T-helper 1 cell treated with Interleukin-12 subunit alpha and Interleukin-12 subunit beta and Interleukin-4 antibody, amounts not matched to agents 30 ng/mL and 1 ng/mL, for 36 hours (primary cell): ENCODE measurements around the gene SEMA3B. TPM values are rescaled to one million over a fixed set of nuclear protein-coding genes. Genes with fewer than 3 reads are reported as not detected.
"Not testable (repeated sequence)": the region's sequence is repeated elsewhere in the genome, so short reads cannot be mapped to it uniquely, and the experiment has no call there.

ENCODE experiments used
- intact Hi-C: fragments of 100-400 bp; cut with micrococcal nuclease; formaldehyde crosslinking; loops from one replicate; pipeline ENCODE4 v1.15.1; 2024
- total RNA-seq: library from RNA; stranded (reverse); gene quantifications from 2 replicates; pipeline ENCODE4 v1.2.3, GENCODE V29; 2022

SEMA3B gene
- total RNA-seq, 1 donor from 2014 or later, result 1.2 TPM

DNA sequence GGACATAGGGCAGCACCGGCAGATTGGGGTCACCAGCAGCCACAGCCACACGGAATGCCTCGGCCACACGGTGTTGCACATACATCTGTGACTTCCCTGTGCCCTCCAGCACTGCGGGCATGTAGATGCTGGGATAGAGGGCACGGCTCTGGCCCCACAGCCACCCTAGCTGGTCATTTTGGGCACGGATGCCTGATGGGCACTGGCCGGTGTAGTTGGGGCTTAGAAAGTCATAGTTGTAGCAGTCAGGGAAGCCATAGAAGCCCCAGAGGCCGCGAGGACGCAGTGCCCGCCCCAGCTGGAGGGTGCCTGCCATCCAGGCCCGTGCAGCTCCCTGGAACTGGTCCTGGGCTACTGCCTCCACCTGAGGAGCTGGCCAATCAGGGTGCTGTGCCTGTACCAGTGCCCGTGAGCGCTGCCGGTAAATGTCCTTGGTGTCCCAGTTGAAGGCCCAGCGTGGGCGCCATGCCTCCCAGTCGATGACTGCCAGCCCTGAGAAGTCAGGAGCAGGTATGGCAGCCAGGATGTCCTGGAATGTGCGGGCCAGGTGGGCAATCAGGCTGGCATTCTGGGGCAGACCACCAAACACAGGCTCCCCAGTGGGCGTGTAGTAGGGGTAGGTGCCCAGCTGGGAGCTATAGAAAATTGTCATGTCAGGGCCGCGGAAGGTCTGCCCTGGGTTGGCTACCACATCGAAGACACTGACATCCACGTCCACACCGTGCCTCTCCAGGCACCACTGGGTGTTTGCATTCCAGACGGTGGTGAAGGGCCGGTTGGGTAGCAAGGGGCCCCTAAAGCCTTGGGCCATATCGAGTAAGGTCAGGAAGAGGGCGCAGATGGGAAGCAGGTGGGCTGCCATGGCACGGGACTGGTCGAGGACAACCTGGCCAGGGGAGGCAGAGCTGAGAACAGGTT, 33.4 kb downstream of the SEMA3B start:
- intact Hi-C loops, result no loop called here

DNA sequence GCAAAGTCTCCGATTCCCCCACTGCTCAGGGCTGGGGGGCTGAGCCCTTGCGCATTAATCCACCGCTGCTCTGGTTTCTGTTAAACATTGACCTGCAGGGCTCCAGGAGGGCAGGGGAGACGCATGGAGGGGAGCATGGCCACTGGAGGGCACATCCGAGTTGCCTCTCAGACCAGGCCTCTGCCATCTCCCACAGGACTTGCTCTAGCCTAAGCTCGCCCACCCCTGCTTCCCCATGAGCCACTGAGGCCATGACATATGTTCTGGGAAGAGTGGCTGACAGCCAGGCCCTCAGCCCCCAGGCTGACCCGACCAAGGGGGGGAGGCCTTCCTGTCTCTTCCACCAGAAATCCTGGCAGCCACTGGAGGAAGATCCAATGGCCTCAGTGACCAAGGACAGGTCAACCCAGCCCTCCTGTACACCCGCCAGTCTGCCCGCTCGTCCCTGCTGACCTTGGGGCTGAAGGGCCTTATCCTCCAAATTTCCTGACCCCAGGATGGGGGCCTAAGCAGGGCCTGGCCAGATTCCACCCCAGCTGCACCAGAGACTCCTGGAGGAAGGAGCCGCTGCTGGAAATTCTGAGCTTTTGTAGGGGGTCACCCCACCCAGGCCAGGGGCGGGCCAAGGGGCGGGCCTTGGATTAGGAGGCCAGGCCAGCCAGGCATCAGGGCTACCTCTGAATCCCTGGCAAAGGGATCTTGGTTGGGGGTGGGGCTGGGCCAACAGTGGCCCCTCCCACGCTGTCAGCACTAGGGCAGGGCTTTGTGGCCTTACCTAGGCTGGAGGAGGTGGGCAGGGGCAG, 34.3 kb downstream of the SEMA3B start, which contains the start of gene HYAL1:
HYAL1 (minus strand) TSS at position 562 of the 803 bp plus-strand sequence. CDS start 618 bp downstream, outside the sequence.
- intact Hi-C loops, result no loop called here

DNA sequence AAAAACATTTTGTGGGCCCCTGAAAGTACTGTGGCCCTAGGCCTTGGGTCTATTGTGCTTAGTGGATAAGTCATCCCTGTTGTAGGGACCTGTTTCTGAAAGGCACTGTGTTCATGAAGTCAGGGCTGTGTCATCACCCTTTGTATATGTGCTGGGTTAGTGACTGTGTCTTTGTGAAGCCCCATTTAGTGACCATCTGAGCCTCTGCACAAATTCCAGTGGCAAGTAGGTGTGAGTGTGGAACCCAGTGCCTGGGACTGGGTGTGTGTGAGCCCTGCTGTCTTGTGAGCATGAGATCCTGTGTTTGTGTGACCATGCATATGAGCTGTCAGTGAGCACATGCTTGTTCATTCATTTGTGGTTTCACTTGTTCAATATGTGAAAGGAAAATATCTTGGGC, 35.7 kb downstream of the SEMA3B start:
- intact Hi-C loops, result no loop called here

GRCh38 chr3:50312041-50312440, 43.1 kb downstream of the SEMA3B start:
- intact Hi-C loops, result not testable (repeated sequence)

DNA sequence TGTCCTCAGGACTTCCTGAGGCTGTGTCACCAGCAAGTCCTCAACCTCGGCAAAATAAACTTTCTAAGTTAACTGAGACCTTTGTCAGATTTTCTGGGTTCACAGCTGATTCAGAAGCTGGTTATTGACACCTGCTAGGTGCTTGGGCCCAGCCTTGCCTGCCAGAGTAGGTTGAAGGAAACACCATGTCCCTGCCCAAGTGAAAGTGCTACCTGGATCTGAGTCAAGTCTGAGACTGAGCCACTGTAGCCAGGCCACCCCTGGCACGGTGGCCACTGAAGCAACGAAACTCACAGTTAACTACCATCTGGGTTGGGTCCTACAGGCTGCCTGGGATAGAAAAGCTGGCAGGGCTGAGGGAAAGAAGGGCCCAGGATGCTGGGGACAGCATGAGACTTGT, 45.4 kb downstream of the SEMA3B start:
- intact Hi-C loops, result no loop called here

GRCh38 chr3:50314816-50315215, 45.9 kb downstream of the SEMA3B start:
- intact Hi-C loops, result no loop called here

GRCh38 chr3:50316657-50317242, 47.8 kb downstream of the SEMA3B start:
- intact Hi-C loops, result no loop called here

- intact Hi-C loops, result no loop called here
Measured at GRCh38 chr3:50317300-50317699, 48.4 kb downstream of the SEMA3B start.

GRCh38 chr3:50318163-50318562, 49.2 kb downstream of the SEMA3B start:
- intact Hi-C loops, result no loop called here

DNA sequence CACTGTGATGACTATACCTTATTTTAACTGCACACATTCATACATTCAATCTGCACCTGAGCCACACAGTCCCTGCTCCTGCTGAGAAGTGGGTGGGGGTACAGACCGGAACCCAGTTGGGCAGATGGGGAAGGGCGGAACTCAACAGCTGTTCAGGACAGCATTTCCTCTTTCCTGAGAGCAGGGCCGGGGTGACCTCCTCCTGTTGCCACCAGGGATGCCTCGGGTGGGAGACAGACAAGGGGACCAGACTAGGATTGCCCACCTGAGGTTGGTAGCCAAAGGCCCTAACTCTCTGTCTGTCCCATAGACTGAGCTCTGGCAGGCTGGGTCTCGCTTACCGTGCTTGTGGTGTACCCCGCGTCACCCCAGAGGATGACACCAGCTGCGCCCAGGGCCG, 49.7 kb downstream of the SEMA3B start:
- intact Hi-C loops, result no loop called here

DNA sequence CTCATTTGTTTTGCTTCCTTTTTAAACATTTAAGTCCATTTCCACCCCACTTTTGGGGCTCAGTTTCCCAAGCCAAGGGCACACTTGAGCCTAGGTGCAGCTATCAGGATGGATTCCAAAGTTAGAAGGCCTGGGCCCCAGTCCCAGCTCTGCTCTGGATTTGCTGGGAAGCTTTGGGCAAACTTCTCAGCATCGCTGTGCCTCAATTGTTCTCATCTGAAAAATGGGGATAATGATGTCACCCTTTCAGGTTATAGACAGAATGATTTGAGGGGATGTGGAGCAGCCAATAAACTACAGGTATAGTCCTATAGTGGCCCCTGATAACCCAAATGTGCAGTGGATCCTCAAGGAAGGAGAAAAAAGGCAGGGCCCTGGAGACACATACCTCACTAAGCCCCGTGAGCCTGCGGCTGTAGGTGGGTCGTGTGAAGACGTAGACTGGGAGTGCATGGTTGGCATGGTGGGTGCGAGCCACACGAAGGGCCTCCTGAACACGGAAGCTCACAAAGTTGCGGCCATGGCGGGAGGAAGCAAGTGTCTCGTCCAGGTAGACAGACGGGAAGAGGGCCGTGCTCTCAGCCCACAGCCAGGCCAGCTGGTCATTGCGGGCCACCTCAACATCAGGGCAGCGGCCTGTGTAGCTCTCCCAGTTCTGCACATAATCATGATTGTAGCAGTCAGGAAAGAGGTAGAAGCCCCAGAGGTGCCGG, 50.4 kb downstream of the SEMA3B start:
- intact Hi-C loops, result no loop called here

DNA sequence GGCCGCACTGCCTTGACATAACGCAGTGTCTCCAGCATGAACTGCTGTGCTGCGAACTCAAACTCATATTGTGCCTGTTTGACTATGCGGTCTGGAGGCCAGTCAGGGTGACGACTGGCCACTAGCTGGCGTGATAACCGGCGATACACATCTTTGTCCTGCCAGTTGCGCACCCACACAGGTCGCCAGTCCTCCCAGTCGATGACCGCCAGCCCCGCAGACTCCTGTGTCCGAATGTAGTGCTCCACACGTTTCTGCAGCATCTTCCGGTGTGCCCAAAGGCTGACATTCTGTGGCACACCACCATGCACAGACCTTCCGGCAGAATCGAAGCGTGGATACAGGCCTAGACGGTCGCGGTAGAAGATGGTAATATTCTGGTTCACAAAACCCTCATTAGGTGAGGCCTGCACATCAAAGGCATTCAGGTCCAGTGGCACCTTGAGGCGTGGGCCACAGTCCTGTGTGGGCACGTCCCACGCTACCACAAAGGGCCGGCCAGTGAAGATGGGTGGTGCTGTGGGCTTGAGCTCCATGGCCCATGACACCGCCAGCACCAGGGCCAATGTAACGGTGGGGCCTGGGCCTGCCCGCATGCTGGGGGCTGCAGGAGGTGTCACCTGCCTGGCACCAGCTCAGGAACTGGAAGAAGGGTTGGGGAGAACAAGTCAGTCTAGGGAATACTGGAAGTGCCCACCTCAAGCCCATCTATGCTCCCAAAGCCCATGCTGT, 51.1 kb downstream of the SEMA3B start:
- intact Hi-C loops, result loop anchor here (2.0 to 10.0 kb wide), 3 partner anchors 17 to 905 kb away; partner anchors contain the start of genes GNAT1, RHOA and TCTA

DNA sequence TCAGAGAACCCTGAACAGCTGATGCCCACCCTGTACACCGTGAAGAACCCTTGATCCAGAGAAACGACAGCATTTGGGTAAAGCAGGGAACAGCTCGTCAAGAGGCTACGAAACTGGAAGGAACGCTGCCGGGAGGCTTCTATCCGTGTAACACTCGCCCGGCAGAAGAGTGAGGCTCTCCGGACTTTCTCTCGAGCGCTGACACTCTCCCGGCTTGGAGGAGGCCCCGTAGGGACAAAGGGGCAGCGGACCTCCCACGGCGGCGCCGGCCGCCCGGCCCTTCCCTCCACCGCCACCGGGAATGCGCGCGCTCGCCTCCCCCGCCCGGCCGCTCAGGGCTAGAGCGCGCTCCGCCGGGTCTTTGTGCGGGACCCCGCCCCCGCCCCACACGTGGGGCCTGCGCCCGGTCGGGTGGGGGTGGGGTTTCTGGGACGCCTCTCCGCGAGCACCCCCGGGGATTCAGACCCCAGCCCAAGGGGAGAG, 51.9 kb downstream of the SEMA3B start:
- intact Hi-C loops, result loop anchor here (1.0 to 10.0 kb wide), 8 partner anchors 16 to 906 kb away; partner anchors contain the start of genes CYB561D2, GNAT1, HYAL3 and IFRD2

DNA sequence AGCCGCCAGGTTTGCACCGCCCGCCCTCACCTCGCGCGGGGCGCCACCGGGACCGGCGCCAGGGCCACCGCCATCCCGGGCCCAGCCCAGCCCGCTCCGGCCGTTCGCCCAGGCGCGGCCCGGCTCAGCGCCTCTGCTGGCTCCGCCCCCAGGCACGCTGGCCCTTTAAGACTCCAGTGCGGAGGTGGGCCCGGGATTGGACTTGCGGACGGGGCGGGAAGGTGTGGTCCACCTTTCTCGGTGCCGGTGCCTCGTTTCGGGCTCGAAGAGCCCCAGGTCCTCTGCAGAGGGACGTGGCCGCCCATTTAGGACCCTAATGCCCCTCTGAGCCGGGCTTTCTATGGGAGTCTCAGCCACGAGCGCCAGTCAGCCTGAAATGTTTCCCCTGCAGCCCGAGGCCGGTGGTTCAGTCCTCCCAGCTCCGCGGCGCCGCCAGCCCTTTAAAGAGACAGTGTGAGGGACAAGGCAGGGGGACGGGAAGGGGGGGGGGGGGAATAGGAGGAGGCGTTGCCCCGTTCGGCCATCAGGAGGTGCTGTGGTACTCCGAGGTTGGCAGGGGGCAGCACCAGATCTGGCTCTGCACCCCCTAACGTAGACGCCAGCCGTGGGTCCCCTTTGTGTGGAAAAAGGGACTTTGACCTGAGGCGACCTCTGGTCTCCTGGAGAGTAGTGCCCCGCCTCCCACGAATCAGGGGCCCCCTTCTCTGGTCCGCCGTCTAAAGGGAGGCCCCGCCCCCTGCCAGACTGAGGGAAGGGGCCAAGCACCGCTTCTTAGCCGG, 52.6 kb downstream of the SEMA3B start:
- intact Hi-C loops, result loop anchor here (1.0 to 10.0 kb wide), 8 partner anchors 15 to 907 kb away; partner anchors contain the start of genes CYB561D2, GNAT1, HYAL3 and IFRD2

GRCh38 chr3:50322115-50322385, 53.1 kb downstream of the SEMA3B start:
- intact Hi-C loops, result loop anchor here (5.0 to 10.0 kb wide), 2 partner anchors 130 to 907 kb away; partner anchors contain the start of genes GNAT1, RHOA and TCTA

- intact Hi-C loops, result loop anchor here (5.0 to 10.0 kb wide), 2 partner anchors 130 to 908 kb away; partner anchors contain the start of genes GNAT1, RHOA and TCTA
Measured at GRCh38 chr3:50322386-50323091, 53.6 kb downstream of the SEMA3B start, which contains the start of gene HYAL2. TSS of gene HYAL2 (minus strand) at chr3:50322745. CDS start at chr3:50320489, 2,256 bp downstream.

DNA sequence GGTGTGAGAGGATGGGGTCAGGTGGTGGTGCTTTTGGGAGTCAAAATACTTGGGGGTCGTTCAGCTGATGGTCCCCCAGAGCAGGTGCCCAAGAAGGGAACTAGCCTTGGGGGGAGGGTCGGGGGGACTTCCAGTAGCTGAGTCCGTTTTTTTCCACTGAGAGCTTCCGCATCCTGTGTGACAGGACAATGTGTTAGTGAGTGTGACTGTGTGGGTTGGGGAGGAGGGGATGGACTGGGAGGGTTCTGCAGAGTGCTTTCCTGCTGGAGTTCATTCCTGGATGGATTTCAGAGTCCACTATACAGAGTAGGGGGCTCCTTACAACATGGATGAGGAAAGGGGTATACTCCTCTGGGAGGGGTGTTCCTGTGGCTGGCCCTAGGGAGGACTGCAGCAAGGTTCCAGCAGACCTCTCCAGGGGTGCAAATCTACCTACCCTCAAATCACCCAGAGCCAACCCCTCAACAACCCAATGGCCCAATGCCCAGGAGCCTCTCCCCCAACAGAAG, 54.2 kb downstream of the SEMA3B start:
- intact Hi-C loops, result loop anchor here (5.0 to 10.0 kb wide), 2 partner anchors 131 to 908 kb away; partner anchors contain the start of genes GNAT1, RHOA and TCTA
